Measurements from ENCODE around the gene B4GALNT4.

GRCh38 chr11:362642-363442, 6.5 kb upstream of the B4GALNT4 start:
- TF ChIP-seq CTCF (IDR thresholded peaks at IDR 0.05) (no peak), ZFX (IDR thresholded peaks at IDR 0.05; ENCODE audit: borderline replicate concordance) (no peak)
